GM12873 (cell line): ENCODE data around the gene ACYP2.
A peak's percentile ranks its signal among the peaks of the same experiment; 100 is the strongest.

ENCODE experiments used
- TF ChIP-seq, protein P1 (sequence below): IDR thresholded peaks from 2 replicates; pipeline ENCODE4 v1.5.1; 2012; ENCODE audit warnings: low read depth, mild to moderate bottlenecking, moderate library complexity, low read length, control low read depth; ENCODE audit not compliant: insufficient read depth; ENCODE audit errors: missing control alignments

Gene ACYP2

DNA sequence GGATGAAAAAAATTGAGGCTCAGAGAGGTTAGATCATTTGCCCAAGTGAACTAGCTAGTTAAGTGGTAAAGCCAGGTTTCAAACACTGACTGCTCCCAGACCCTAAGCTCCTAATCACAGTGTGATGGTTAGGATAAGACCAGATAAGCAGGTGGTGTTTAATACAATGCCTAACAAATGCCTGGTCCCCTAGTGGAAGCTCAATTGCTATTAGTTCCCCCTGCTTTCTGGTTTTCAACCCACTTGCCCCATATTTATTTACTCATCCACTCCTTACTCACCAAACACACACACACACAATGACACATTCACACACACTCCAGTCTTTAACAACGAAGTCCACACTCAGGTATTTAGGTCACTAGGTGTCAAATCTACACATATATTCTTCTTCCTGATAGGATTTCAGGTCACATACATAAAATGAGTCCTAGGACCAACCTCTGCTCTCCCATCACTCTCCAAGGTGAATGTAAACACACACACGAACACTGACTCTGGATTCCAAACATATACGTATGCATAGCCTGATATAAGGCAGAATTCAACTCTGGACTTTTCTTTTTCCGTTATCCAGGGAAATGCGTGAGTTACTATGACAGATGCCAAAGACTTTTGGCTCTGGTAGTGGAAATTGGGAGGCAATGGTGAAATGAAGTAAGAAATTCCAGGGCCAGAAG lies 214.2 kb downstream of the ACYP2 start:
- TF ChIP-seq, protein P1, sequence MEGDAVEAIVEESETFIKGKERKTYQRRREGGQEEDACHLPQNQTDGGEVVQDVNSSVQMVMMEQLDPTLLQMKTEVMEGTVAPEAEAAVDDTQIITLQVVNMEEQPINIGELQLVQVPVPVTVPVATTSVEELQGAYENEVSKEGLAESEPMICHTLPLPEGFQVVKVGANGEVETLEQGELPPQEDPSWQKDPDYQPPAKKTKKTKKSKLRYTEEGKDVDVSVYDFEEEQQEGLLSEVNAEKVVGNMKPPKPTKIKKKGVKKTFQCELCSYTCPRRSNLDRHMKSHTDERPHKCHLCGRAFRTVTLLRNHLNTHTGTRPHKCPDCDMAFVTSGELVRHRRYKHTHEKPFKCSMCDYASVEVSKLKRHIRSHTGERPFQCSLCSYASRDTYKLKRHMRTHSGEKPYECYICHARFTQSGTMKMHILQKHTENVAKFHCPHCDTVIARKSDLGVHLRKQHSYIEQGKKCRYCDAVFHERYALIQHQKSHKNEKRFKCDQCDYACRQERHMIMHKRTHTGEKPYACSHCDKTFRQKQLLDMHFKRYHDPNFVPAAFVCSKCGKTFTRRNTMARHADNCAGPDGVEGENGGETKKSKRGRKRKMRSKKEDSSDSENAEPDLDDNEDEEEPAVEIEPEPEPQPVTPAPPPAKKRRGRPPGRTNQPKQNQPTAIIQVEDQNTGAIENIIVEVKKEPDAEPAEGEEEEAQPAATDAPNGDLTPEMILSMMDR: no peak

DNA sequence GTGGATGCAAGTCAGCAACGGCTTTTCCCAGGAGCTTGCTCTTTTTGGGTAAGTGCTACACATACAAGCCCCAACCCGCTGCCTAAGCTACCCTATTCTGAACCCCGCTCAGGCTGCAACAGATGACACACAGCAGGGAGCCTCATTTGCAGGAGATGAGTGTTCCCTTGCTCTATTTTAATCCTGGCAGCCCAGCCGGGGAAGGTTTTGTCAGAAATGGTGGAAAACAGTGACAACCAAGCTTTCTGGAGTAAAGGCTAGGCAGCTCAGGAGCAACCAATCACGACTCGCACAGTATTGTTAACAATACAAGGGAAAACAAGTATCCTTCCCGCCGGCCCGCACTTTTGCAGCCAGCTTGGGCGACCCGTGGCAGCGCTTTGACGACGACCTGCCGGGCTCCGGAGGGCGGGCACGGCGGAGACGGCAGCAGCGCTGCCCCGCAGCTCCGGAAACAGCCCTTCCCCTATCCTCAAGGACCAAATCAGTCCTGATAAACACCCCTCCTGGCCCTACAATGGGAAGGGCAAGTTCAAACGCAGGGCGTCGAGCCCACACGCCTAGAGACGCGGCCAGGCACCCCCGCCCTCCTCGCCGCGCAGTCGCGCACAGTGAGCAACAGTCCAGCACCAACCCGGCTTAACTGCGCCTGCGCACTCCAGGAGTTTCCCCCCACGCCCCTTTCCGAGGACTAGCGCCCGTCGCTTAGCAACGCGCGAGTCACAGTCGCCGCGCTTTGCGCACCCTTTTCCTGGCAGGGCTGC lies 214.9 kb downstream of the ACYP2 start:
- TF ChIP-seq, protein P1: no peak

DNA sequence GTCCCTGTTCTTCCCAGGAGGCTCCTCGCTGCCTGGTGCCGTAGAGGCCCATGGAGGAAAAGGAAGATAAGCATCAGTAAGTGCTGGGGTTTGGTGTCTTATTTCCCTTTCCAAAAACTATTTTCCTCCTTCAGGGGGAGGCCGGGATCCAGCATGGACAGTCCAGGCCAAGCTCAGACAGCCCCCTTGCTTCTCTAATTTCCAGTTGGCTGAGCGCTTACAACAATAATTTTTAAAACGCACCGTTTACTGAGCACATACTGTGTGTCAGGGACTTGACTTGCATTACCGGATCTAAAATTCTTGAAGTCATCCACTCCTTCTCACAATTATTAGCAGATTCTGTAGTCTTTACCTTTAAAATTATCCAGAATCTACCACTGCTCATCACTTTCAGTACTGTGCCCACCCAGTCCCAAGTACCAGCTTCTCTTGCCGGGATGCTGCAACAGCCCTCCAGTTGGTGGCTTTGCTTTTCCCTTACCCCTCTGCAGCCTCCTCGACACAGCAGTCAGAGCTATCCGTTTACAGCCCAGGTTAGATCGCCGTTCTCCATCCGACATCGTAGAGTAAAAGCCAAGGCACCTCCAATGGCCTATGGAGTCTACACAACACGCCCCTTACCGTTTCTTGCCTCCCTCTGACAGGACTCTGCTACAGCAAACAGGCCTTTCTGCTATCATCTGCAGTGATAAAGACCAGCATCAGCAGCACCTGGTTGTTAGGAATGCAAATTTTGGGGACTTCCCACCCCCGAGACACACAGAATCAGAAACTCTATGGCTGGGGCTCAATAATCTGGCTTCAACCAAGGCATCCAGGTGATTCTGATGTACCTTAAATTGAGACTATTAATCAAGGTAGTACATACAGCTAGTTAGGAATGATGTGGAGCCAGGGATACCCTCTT lies 215.8 kb downstream of the ACYP2 start:
- TF ChIP-seq, protein P1: no peak

DNA sequence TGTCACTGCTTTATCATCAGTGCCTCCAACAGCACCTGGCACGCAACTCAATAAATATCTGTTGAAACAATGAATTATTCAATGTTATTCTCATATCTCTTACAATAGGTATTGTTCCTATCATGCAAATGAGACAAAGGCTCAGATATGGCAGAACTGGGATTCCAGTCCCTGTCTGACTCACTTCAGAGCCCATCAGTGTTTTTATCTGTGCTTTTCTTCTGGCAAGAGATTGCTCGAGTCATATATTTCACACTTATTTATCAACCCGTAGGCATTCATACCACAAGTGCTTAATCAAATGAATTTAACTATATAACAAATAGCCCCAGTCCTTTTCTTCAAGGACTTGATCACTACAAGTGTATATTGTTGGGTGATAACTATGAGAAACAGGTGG lies 217.0 kb downstream of the ACYP2 start:
- TF ChIP-seq, protein P1: no peak

DNA sequence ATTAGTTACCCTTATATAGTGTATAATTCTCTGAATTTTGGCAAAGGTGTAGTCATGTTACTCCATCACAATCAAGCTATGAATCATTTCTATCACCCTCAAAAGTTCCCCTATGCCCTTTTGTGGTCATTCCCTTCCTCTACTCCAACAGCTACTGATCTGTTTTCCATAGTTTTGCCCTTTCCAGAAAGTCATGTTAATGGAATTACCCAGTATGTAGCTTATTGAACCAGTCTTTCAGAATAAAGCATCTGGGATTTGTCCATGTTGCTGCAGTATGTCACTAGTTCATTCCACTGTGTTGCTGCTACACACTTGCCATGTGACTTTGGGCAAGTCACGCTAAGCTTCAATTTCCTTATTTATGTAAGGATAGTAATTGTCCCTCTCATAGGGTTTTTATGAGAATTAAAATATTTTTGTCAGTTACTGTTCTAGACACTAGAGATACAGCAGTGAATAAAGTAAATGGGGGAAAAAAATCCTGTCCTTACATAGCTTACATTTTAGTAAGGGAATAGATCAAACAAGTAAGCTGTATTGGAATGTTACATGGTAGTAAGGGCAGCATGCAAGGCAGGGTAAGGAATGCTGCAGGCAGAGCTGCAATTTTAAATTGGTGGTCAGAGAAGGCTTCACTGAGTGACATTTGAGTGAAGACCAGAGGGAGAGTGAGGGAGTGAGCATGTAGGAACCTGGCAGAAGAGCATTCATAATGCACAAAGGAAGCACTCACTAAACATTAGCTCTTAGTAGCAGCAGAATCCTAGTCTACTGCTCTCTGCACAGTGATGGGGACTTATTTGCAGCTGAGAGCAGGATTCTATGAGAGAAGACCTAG lies 220.9 kb downstream of the ACYP2 start:
- TF ChIP-seq, protein P1: no peak

DNA sequence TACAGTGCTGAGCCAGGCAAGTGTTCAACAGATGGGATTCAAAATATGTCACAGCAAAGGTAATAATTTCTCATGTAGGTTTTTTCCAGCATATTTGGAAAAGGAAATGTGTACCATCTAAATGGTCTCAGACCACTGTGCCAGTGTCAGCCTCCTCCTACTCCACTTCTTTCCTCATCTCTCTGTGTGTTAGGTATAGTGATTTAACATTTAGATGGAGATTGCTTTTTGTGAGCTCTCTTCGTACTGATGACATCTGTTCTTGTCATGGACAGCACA lies 221.5 kb downstream of the ACYP2 start:
- TF ChIP-seq, protein P1: no peak

DNA sequence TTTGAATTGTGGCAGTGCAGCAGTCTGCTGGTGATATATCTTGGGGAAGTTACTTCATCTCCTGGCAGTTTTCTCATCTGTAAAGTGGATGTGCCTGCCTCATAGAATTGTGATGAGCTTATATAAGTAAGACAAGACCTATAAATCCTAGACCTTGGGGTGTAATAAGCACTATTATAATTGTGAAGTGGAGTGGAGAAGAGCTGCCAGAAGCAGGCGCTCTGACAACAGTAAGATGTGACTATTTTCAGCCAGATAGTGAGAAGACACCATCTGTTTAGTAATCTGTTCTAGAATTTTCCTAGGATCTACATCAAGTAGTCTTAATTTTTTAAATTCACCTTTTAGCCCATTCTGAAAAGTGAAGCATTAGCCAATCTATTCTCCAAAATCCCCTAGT lies 226.2 kb downstream of the ACYP2 start:
- TF ChIP-seq, protein P1: peak; percentile 24
